ENCODE measurements around the gene MAB21L4.

DNA sequence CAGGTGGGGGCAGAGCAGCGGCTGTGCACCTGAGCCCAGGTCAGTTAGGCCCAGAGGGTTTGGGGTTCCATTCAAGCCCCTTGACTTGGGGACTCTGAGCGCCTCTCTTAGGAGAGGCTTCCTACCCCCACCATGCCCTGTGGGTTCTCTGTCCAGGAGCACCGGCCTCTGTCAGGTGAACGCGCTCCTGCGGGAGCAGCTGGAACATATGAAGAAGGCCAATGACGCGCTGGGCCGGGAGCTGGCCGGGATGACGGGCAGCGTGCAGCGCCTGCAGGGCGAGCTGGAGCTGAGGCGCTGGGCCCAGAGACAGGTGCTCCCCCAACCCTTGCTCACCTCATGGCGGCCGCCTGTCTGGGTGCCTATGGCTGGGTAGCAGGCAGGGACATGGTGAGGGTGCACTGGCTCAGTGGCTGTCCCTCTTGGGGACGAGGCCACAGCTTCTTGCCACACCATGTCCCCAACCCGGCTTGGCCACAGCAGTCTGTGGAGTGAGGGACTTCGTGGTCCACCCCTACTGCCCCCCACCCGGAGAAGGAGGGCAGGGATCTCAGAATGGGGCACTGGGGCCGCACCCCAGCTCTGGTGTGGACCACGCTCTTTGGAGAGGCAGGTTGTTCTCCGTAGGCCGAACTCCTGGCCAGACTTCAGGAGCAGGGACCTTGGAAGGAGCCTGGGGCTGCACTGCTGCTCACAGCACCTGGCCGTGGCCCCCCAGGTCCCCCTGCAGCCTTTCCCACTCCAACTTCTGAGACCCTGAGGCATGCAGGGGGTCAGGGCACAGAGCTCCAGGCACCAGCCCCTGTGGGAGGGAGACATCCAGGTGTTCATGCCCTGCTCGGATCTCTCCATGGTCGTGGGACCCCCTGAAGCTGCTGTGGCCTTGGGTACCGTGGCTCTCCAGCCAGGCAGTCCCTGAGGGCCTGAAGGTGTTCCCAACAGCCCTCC lies 29.9 kb upstream of the MAB21L4 start:
- TF ChIP-seq CTCF (conservative IDR thresholded peaks at IDR 0.05) (no peak), ZFX (IDR thresholded peaks at IDR 0.05) (no peak)

Measured in C4-2B (cell line).